ENCODE results near the gene CFAP161. TPM values are rescaled to one million over a fixed set of nuclear protein-coding genes. Genes with fewer than 3 reads are reported as not detected.
A peak's percentile ranks its signal among the peaks of the same experiment; 100 is the strongest.

CFAP161 gene, protein sequence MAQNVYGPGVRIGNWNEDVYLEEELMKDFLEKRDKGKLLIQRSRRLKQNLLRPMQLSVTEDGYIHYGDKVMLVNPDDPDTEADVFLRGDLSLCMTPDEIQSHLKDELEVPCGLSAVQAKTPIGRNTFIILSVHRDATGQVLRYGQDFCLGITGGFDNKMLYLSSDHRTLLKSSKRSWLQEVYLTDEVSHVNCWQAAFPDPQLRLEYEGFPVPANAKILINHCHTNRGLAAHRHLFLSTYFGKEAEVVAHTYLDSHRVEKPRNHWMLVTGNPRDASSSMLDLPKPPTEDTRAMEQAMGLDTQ
- 0.17 TPM for total RNA-seq

DNA sequence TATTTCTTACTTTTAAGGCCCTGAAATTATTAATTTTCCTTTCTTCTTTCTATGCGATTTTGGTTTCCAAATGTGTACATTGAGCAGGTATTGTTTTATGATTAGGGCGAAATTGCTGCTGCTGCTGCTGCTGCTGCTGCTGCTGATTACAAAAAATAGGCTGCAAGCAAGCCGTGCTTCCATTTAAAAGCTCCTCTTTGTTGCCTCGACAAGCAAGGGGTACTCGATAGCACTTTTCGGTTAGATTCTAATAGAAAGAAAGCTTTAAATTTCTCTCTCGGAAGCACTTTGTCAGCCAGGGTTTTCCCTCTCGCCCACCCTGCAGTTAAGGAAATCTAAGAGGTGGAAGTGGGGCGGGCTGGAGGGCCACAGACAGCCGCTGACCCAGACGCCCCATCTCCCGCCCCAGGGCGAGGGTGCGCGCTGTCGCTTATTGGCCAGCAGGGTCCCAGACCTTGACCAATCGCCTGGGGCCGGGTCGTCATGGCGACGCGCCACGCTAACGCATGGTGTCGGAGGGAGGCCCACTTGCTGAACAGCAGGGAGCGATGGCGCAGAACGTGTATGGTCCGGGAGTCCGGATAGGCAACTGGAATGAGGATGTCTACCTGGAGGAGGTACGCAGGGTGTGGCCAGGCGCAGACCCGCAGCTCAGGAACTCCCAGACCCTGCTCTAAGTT lies at the start of gene CFAP161:
Gene CFAP161 (plus strand): TSS at position 489 of the 680 bp plus-strand sequence. CDS start 60 bp downstream, at position 549.
- DNase-seq (ENCODE audit: low spot score) = peak; percentile 65

GRCh38 chr15:81084716-81085115 lies 49.4 kb upstream of the CFAP161 start:
- DNase-seq (ENCODE audit: low spot score) = no peak

DNA sequence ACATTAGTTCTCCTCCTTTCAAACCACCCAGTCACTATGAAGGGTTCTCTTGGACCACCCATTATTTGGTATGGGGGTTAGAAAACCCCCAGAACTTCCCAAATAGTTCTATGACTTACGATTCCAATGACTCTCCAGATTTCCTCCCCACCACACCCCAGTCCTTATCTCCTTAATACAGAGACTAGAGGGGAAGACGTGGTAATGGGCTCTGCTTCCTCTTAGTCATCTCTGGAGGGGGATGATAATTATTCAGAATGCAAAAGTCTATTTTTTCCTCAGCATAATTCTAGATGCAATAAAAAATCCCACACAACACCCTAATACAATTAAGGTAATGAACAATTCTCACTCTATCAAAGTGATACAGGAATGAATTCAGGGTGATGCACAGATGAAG lies 48.9 kb upstream of the CFAP161 start:
- no peak for DNase-seq (ENCODE audit: low spot score)

GRCh38 chr15:81085898-81086297 lies 48.2 kb upstream of the CFAP161 start:
- DNase-seq (ENCODE audit: low spot score) = no peak

GRCh38 chr15:81087066-81087465 lies 47.0 kb upstream of the CFAP161 start:
- DNase-seq (ENCODE audit: low spot score) = no peak

DNA sequence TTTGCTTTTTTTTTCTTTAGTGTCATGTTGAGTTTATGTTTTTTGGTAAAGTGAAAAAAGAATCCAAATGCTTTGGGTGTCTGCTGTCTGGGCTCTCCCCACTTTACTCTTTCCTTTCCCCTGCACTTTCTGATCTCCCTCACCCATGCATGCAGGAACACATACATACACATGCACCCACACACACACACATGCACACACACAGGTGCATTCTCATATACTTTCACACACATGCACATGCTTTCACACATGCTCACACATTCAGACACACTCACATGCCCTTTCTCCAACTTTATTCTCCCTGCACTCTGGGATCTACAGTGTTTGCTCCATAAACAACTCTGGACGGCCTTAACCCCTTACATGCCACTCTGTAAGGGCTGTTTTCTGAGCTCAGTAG lies 46.4 kb upstream of the CFAP161 start:
- DNase-seq (ENCODE audit: low spot score) = no peak

DNA sequence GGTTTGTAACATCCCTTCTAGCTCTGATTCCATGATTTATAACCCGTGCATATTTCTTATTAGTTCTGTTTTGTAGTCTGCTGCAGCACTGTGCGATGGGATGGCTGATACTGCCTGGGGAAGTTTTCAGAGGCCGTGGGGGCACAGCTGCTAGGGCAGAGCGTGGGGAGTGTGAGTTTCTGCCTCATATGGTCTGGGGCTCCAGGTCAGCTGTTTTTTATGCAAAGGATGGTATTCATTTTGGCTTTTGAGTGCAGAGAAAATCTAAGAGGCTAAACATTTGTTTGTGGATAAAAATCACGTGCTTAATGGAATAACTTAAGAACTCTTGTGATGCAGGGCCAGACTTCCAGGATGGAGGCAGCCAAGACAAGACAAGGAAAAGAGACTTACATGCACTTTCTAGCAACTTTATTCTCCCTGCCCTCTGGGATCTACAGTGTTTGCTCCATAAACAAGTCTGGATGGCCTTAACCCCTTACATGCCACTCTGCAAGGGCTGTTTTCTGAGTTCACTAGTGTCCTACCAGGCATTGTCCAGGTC lies 45.5 kb upstream of the CFAP161 start:
- DNase-seq (ENCODE audit: low spot score) = no peak

DNA sequence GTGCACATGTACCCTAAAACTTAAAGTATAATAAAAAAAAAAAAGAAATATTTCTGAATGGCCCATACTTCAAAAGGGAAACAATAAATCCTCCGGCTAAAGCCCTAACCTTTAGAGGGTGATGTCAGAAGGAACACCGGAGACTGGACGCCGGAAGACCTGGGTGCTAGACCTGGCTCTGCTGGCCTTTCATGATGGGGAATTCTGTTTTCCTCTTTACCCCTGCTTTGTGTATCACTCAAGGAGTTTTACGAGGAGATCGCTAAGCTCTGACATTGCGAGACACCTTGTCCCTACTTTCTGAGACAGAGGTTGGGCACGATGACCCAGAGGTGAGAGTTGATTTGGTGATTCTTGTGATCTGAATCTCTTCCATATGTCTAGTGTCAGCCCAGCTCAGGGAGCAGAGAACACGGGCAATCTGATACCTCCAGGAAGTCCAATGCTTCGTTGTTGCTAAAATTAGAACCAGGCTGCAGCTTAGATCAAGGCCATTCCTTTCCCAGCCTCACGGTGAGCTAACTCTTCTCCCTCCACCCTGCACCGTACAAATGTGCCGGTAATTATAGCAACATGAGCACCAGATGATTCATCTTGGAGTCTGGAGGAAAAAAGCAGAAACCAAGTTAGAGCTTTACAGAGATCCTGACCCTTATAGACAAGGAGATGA lies 42.0 kb upstream of the CFAP161 start:
- peak; percentile 42 for DNase-seq (ENCODE audit: low spot score)

DNA sequence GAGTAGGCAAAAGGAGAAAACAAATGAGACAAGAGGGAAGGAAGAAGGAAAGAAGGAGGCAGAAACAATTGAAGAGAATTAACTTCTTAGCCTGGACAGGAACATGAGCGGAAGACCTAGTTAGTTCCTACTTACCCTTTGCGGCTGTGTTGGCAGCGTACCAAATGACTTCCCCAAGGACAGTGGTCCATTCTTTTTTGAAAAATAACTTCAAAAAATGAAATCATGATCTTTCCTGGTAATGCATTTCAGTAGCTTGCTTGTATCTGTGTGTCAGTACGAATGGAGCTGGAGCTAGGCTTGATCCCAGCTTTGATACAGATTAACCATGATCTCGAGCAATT lies 41.5 kb upstream of the CFAP161 start:
- no peak for DNase-seq (ENCODE audit: low spot score)

- DNase-seq (ENCODE audit: low spot score) = no peak
These were observed 40.1 kb upstream of the CFAP161 start for GRCh38 chr15:81093961-81094360.

DNA sequence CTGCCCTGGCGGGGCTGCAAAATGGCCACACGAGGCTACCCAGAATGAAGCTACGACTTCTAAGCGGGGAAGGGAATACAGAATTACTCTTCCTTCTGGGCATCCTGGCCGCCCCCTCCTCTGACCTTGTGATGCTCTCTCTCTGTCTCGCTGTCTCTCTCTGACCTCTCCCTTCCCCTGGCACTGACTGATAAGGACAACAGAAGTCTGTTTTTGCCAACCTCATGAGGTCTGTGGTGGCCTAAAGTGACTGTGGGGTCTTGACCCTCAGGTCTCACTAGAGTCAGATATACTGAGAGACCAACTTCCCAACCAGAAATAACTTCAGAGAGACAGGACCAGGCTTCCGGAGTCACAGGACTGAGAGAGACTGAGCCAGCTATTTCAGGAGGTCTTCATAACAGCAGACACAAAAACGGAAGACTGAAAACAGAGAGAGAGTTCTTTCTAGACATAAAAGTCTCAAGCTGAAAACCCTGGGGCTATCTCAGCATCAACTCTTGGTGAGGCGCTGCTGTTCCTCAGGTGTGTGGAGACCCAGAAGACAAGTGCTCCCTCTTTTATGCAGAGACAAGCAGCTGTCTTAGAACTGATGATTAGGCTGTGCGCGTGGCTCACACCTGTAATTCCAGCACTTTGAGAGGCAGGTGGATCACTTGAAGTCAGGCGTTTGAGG lies 38.2 kb upstream of the CFAP161 start:
- DNase-seq (ENCODE audit: low spot score) = no peak

- DNase-seq (ENCODE audit: low spot score) = no peak
These were observed 37.7 kb upstream of the CFAP161 start for GRCh38 chr15:81096398-81096797.

DNA sequence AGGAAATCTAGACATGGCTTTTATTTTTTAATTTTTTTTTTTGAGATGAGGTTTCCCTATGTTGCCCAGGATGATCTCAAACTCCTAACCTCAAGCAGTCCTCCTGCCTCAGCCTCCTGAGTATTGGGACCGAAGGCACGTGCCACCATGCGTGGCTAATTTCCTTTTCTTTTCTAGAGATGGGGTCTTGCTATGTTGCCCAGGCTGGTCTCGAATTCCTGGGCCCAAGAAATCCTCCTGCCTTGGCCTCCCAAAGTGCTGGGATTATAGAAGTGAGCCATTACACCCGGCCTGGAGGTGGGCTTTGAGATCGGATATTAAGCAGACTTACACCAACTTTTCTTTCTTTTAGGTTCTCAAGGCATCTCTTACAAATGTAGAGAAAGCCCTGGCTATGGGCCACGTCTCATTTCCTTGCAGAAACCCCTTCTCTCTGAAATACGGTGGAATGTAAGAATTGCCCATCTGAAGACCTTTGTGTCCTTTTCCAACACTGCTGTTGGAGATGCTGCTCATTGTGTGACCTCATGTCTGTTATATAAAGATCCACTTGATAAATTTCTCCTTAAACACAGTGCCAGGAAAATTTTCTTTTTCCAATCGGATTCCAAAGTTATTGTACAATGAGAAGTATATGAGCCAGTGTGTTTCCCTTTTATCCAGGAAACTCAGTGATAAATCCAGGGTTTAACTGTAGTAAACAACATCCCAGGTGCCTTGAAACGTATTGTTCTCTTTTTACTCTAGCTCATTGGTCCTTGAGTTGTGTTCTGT lies 36.8 kb upstream of the CFAP161 start:
- DNase-seq (ENCODE audit: low spot score) = no peak

DNA sequence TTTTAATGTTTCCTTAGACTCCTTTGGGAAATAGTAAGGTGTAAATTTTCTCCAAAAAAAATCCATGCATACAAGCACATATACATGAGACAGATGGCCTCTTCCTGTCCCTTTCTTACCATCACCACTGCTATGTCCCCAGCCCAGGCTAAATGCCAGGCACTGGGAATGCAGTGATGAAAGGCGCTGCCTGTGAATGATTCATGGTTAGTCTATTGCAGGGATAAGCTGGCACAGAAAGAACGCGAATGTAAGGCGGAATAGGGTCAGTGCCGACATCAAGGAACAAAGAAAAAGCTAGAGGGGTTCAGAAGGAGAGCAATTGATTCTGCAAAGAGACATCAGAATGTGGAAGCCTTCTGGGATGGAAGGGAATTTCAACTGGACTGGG lies 36.2 kb upstream of the CFAP161 start:
- no peak for DNase-seq (ENCODE audit: low spot score)

GRCh38 chr15:81098349-81098748 lies 35.7 kb upstream of the CFAP161 start:
- DNase-seq (ENCODE audit: low spot score) = no peak

GRCh38 chr15:81098861-81099651 lies 35.0 kb upstream of the CFAP161 start:
- no peak for DNase-seq (ENCODE audit: low spot score)

- no peak for DNase-seq (ENCODE audit: low spot score)
These were observed 31.9 kb upstream of the CFAP161 start for GRCh38 chr15:81101894-81102815.

DNA sequence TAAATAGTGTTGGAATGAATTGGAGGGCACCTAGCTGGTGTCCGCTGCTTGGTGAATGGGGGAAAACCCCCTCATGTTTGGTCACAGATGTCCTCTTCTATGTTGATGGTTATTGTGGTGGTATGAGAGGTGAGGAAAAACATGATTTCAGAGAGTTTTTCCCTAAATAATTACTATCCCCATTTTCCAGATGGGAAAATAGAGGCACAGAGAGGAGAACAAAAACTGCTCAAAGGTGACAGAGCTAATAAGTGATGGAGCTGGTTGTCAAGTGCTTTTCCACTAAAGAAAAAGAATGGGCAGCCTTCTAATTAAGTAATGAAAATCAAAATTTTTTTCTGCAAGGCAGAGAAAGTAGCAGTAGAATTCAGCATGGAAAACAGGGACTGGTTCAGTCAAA lies 30.2 kb upstream of the CFAP161 start:
- DNase-seq (ENCODE audit: low spot score) = no peak

- no peak for DNase-seq (ENCODE audit: low spot score)
These were observed 28.5 kb upstream of the CFAP161 start for GRCh38 chr15:81105545-81105944.
